Omental fat pad (tissue), 4 donors: ENCODE data around the gene FKBP5. TPM values are rescaled to one million over a fixed set of nuclear protein-coding genes. Genes with fewer than 3 reads are reported as not detected.

Experiments used
- ATAC-seq: fragments of 150-250 bp; one replicate; pipeline ENCODE4 v1.9.1; 2016; ENCODE audit warnings: mild to moderate bottlenecking, moderate library complexity; ENCODE audit not compliant: low FRiP score
- DNase-seq: peaks from one replicate; pipeline ENCODE4 v3.0.0-alpha.2; 2019; ENCODE audit warnings: low spot score
- CTCF ChIP-seq, 3 donors: fragments of 450-650 bp; IDR thresholded peaks; one replicate each; pipeline ENCODE4 v1.5.1; 2016 to 2017; ENCODE audit warnings: antibody characterized with exemption in 3 of 3, mild to moderate bottlenecking in 3 of 3, moderate library complexity in 2 of 3
- total RNA-seq, 4 donors: library from RNA; depleted of rRNA; stranded (reverse); fragments of >200 nt; gene quantifications; one replicate each; pipeline ENCODE4 v1.1.0, GENCODE V29; 2016

The FKBP5 gene
- total RNA-seq, 4 donors from 2014 or later, result 257 to 722 (median 366) TPM

DNA sequence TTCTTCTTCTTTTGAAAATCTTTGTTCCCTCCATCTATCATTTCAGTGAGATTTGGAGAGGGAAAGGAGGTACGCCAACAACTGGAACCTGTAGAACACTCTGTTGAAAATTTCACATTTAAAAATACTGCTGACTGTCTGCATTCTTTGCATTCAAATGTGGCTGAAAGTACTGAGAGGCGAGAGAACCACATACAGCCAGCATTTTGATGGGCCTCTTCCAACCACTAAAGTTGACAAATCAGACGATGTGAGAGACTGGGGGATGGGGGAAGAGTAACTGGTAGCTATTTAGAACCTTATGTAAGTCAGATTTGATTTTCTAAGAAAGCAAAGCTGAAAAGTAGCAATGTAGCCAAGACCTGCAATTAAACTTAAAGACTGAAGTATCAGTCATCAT is 77.5 kb downstream of the FKBP5 start:
- no peak for DNase-seq
- TF ChIP-seq CTCF (IDR thresholded peaks at IDR 0.05), result no peak
- ATAC-seq, result no peak

DNA sequence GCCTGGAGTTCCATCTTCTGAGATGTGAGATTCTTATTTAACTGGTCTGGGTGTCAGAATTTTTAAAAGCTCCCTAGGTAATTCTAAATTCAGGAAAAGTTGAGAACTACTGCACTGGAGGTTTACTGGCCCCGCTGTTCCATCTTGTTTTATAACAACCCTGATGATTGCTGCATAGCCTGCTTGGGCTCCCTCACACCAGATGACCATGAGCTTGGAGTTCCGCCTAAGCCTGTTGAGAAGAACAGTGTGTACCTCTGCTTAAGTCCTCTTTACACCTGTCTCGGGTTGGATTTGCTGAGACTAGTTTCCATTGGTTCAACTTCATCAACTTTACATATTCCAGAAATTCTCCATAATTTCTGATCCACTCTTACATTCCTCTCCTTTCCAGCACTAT is 77.9 kb downstream of the FKBP5 start:
- TF ChIP-seq CTCF (IDR thresholded peaks at IDR 0.05), result no peak
- DNase-seq (no peak), ATAC-seq (no peak)

- TF ChIP-seq CTCF (IDR thresholded peaks at IDR 0.05), result no peak
- ATAC-seq (no peak), DNase-seq (no peak)
Measured at GRCh38 chr6:35609588-35609987, 79.1 kb downstream of the FKBP5 start.

GRCh38 chr6:35607517-35608233 is 81.0 kb downstream of the FKBP5 start:
- DNase-seq (no peak), ATAC-seq (no peak)
- no peak for TF ChIP-seq CTCF (IDR thresholded peaks at IDR 0.05)

DNA sequence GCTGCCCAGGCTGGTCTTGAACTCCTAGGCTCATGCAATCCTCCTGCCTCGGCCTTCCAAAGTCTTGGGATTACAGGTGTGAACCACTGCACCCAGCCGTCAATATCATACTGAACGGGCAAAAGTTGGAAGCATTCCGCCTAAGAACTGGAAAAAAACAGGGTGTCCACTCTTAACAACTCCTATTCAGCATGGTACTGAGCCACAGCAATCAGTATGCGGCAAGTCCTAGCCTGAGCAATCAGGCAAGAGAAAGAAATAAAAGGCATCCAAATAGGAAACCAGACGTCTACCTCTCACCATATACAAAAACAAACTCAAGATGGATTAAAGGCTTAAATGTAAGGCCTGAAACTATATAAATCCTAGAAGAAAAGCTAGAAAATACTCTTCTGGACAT is 83.1 kb downstream of the FKBP5 start:
- DNase-seq, result no peak
- TF ChIP-seq CTCF (IDR thresholded peaks at IDR 0.05), result no peak
- no peak for ATAC-seq

DNA sequence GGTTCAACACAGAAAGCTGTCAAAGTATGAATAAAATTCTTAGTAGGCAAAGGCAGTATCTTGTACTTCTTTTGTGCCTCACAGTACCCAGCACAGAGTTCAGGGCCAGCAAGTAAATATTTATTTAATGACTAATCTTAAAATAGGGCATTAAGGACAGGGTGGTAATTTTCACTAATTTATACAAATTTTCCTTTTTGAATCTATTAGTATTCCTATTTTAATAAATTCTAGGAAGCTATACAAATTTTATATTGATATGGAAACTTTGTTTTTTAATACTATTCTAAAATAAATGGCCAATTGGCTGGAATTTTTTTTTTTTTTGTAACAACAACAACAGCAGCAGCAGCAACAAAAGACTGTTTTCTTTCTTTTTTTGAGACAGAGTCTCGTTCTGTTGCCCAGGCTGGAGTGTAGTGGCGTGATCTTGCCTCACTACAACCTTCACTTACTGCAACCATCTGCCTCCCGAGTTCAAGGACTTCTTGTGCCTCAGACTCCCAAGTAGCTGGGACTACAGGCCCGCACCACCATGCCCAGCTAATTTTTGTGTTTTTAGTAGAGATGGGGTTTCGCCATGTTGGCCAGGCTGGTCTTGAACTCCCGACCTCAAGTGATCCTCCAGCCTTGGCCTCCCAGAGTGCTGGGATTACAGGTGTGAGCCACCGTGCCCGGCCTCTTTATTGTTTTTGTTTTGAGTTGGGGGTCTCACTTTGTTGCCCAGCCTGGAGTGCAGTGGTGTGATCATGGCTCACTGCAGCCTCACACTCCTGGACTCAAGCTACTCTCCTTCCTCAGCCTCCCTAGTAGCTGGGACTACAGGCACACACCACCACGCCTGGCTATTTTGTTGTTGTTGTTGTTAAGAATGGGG is 85.2 kb downstream of the FKBP5 start:
- ATAC-seq, result no peak
- DNase-seq, result no peak
- no peak for TF ChIP-seq CTCF (IDR thresholded peaks at IDR 0.05)
